Psoas muscle (tissue), 8 donors: ENCODE data around the gene THNSL1. TPM values are rescaled to one million over a fixed set of nuclear protein-coding genes. Genes with fewer than 3 reads are reported as not detected.

Experiments
- ATAC-seq, 4 donors: fragments of 200-7000 bp; cut with Tn5 transposase; one replicate each; pipeline ENCODE4 v1.9.1; 2020; ENCODE audit warnings: moderate library complexity in 3 of 4, mild to moderate bottlenecking in 2 of 4
- DNase-seq, 2 donors: peaks; one replicate each; pipeline ENCODE4 v3.0.0-alpha.2; 2020
- H3K27ac ChIP-seq: fragments of 200-600 bp; one replicate; pipeline ENCODE4 v1.8.0; 2022
- H3K27me3 ChIP-seq, 3 donors: fragments of 200-600 bp in 1 of 3; one replicate each; pipeline versions ENCODE4 v1.6.1 to v1.8.0; 2013 to 2022; ENCODE audit warnings: low read length in 2 of 3, mild to moderate bottlenecking in 2 of 3, moderate library complexity in 1 of 3; ENCODE audit not compliant: insufficient read depth in 3 of 3
- H3K36me3 ChIP-seq, 2 donors: fragments of 200-600 bp in 1 of 2; one replicate each; pipeline versions ENCODE4 v1.6.1 to v1.8.0; 2013 to 2022; ENCODE audit warnings: low read depth in 1 of 2, mild to moderate bottlenecking in 1 of 2, moderate library complexity in 1 of 2; ENCODE audit not compliant: insufficient read depth in 1 of 2
- H3K4me1 ChIP-seq: fragments of 200-600 bp; one replicate; pipeline ENCODE4 v1.8.0; 2022
- H3K4me3 ChIP-seq: fragments of 200-600 bp; one replicate; pipeline ENCODE4 v1.8.0; 2022; ENCODE audit warnings: mild to moderate bottlenecking
- H3K9me3 ChIP-seq: fragments of 200-600 bp; one replicate; pipeline ENCODE4 v1.8.0; 2022
- WGBS, 3 donors: extraction: QIAGEN DNeasy Blood & Tissue Kit; methylation state at CpG; one replicate each; pipeline versions ENCODE4 v1.1.6 to v1.1.7; 2013; 5-methylcytosine and 5-hydroxymethylcytosine counted together
- intact Hi-C, 2 donors: fragments of 100-400 bp; cut with DNase I; formaldehyde crosslinking; loops; one replicate each; pipeline versions ENCODE4 v1.11.0 to v1.14.2; 2022
- polyA plus RNA-seq, 3 donors: library from polyadenylated mRNA; stranded (reverse); fragments of 200-250 nt; gene quantifications; one replicate each; pipeline ENCODE4 v1.2.3, GENCODE V29; 2013
- total RNA-seq, 4 donors: library from RNA; stranded (reverse); fragmentation: NEBNext Ultra II Directional in 2 of 4; extraction: Animal tissue kit (Norgen Biotek cat#: 25700) in 2 of 4; gene quantifications; one replicate each; pipeline versions ENCODE4 v1.2.1 to v1.2.4, GENCODE V29; 2021 to 2023
- TF ChIP-seq, protein P1 (sequence below): fragments of 200-600 bp; IDR thresholded peaks from one replicate; pipeline ENCODE4 v1.8.0; 2022; ENCODE audit warnings: antibody characterized with exemption
- donor health status: healthy with polysubstance abuse.
- donor health status: DM: no; HTN: no; CAD: no; lungs with moderate emphysema.
- donor health status: Bipolar disorder and iron deficiency.
- donor health status: healthy.
- donor health status: DM: yes; HTN: yes; CAD: no.
- donor health status: DM: no; HTN: no; CAD: no.
- donor health status: DM: no; HTN: no; CAD: no.
- donor health status: DM: yes; HTN: yes; CAD: no.

The THNSL1 gene
- total and polyA plus RNA-seq, 7 donors = 2.0 to 8.7 (median 3.2) TPM

DNA sequence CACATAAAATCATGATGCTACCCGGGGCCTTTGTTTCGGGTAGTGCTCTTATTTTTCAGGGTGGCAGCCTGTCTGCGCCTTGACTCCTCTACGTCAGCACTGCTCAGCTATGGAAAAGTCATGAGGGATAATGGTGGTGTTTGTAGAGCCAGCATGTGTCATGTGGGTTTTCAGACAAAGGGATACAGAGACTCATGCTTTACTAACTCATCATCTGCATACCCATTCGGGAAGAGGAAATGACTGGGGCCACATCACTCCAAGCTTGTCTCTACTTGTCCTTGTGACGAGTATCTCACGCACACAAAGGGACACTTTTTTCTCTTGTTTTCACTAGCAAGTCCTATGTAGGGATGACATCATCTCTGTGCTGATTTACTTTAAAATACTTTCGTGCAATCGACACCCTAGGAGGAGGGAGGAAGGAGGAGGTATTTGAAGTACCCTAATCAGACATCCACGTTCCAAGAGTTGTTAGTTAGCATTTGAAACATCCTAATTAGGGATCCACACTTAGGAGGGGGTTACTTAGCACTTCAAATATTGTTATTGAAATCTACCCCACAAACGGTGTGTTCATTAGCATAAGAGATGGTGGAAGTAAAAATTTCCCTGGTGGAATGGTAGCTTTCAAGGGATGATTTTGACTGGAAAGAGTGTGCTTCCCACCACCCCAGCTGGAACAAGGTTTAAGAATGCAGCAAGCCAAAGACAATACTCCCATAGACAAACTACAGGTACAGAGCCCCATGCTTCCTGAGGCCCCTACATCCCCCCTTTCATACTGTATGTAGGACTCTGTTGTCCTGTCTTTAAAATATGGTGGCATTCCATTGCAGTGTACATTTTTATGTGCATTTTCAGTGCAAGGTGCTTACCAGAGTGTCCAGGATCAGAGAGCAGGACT, 52.0 kb downstream of the THNSL1 start:
- TF ChIP-seq, protein P1, sequence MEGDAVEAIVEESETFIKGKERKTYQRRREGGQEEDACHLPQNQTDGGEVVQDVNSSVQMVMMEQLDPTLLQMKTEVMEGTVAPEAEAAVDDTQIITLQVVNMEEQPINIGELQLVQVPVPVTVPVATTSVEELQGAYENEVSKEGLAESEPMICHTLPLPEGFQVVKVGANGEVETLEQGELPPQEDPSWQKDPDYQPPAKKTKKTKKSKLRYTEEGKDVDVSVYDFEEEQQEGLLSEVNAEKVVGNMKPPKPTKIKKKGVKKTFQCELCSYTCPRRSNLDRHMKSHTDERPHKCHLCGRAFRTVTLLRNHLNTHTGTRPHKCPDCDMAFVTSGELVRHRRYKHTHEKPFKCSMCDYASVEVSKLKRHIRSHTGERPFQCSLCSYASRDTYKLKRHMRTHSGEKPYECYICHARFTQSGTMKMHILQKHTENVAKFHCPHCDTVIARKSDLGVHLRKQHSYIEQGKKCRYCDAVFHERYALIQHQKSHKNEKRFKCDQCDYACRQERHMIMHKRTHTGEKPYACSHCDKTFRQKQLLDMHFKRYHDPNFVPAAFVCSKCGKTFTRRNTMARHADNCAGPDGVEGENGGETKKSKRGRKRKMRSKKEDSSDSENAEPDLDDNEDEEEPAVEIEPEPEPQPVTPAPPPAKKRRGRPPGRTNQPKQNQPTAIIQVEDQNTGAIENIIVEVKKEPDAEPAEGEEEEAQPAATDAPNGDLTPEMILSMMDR = no peak
- 65 to 69% (median 66%) methylated on average over 11 of the region's 11 CpGs for WGBS, 3 donors
- Histone ChIP-seq H3K36me3 (no peaks in the 10 kb centered on the region), H3K27me3 (no peaks in the 10 kb centered on the region), H3K27ac (no peak overlapping the region), H3K9me3 (no peaks in the 10 kb centered on the region), H3K4me3 (no peak overlapping the region), H3K4me1 (no peaks in the 10 kb centered on the region)
- intact Hi-C loops = no loop called here
- ATAC-seq (no peak), DNase-seq (no peak)

DNA sequence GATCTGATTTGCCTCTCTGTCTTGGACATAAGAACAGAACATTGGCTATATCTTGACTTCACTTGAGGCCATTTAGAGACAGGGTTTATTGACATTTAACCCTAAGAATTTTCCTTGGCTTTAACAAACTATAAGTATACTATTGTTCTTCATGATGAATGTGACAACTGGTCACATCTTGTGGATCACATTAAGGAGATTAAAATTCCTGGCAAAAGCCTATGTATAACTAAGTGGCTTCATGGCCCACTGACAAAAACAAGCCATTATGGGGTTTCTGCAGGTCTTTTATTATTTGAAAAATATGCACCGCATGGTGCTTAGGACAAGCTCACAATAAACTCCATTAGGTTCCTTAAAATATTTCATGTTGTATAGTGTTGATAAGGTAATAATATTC, 54.8 kb downstream of the THNSL1 start:
- WGBS, 3 donors = 73 to 88% (median 80%) methylated on average over 1 of the region's 1 CpG
- intact Hi-C loops = no loop called here
- no peaks in the 10 kb centered on the region for H3K36me3 ChIP-seq

DNA sequence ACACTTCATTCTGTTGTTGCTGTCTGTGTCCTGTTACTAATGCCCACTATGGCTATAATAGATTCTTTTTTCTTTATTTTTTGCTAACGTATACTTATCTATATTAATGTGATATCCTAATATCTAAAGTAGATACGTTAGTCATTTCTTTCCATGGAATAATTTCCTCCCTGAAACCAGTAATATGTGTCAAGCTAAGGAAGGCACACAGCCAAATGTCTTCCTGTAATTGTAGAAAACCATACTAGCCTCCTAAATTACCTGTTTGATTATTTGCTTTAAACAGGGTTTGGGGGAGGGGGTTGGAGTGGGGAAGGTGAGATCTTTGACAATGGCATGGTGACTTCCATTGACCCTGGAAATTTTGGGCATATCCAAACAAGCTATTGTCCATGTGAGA, 56.4 kb downstream of the THNSL1 start:
- H3K4me1 ChIP-seq = no peaks in the 10 kb centered on the region
- ATAC-seq (no peak), DNase-seq (no peak)
- WGBS, 3 donors = 62 to 72% (median 66%) methylated on average over 2 of the region's 2 CpGs
- no peaks in the 10 kb centered on the region for H3K27me3 ChIP-seq
- no peaks in the 10 kb centered on the region for H3K36me3 ChIP-seq
- no peaks in the 10 kb centered on the region for H3K9me3 ChIP-seq
- intact Hi-C loops = no loop called here
- H3K4me3 ChIP-seq = no peak overlapping the region
- TF ChIP-seq, protein P1 = no peak
- no peak overlapping the region for H3K27ac ChIP-seq

More for the DNA sequence above, 54.8 kb downstream of the THNSL1 start:
- H3K4me1 ChIP-seq = no peaks in the 10 kb centered on the region
- no peaks in the 10 kb centered on the region for H3K27me3 ChIP-seq
- no peak overlapping the region for H3K4me3 ChIP-seq
- TF ChIP-seq, protein P1 = no peak
- ATAC-seq (no peak), DNase-seq (no peak)
- no peaks in the 10 kb centered on the region for H3K9me3 ChIP-seq
- H3K27ac ChIP-seq = no peak overlapping the region

DNA sequence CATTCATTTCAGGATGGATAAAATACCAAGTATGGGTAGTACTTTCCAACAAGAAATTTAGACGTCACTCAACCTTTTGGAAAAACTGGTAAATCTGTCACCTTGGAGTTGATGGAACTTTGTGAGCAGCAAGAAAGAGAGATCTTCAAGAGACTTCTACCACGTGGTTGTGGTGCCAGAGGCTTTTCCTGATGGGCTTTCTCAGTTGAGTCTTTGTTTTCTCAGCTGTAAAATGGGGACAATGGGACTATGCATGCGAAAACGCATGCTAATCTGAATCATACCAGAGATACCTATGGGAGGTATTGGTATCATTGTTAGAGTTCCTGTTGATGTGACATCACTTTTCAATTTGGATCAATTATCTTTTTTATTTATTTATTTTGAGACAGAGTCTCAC, 59.4 kb downstream of the THNSL1 start:
- TF ChIP-seq, protein P1 = no peak
- no peak for DNase-seq
- intact Hi-C loops = no loop called here
- Histone ChIP-seq H3K9me3 (no peaks in the 10 kb centered on the region), H3K4me1 (no peaks in the 10 kb centered on the region), H3K27me3 (no peaks in the 10 kb centered on the region), H3K4me3 (no peak overlapping the region), H3K27ac (no peak overlapping the region), H3K36me3 (no peaks in the 10 kb centered on the region)
- WGBS, 3 donors = 82 to 89% (median 83%) methylated on average over 4 of the region's 4 CpGs
- no peak for ATAC-seq

Other genes with a start within 250 kb of the THNSL1 start
- gene PRTFDC1, start 64.0 kb upstream of the THNSL1 start, total RNA-seq = under 1 TPM; 0.17 to 0.84 (median 0.46) TPM
- under 1 TPM; 0.14 to 0.51 (median 0.43) TPM for gene PRTFDC1, start 64.0 kb upstream of the THNSL1 start, polyA plus RNA-seq
- not detected for gene ENKUR, start 454 bp upstream of the THNSL1 start, total RNA-seq
- gene ENKUR, start 454 bp upstream of the THNSL1 start, polyA plus RNA-seq = under 1 TPM in 2 of 3 donors, not detected in 1; 0.03 to 0.05 TPM
- gene GPR158, start 158.4 kb downstream of the THNSL1 start, total RNA-seq = under 1 TPM in 1 of 4 donors, not detected in 3; 0.19 TPM
- under 1 TPM in 2 of 3 donors, not detected in 1; 0.01 to 0.06 TPM for gene GPR158, start 158.4 kb downstream of the THNSL1 start, polyA plus RNA-seq